Measurements from ENCODE around the gene ZYX. TPM values are rescaled to one million over a fixed set of nuclear protein-coding genes. Genes with fewer than 3 reads are reported as not detected.

Gene ZYX
- polyA plus RNA-seq, 2 of the 4 experiments (the other 2 are of a cell fraction), result 13.3 to 109 TPM

- 58% methylated on average over 4 of the region's 4 CpGs for WGBS (ENCODE audit: missing lambda C conversion rate)
- H3K4me2 ChIP-seq, result peak overlapping the region; percentile 0; the same call in 1 of the 3 replicates
- peak; percentile 65 to 72; a peak in 4 of 6 replicates for ATAC-seq
- FAIRE-seq, result no peak
- DNase-seq (ENCODE audit: low read depth in 1 of 2, low spot score in 1 of 2), result peak in 1 of 2 experiments; percentile 58
- H3K9me3 ChIP-seq, result no peaks in the 10 kb centered on the region
- CTCF ChIA-PET, result interaction anchor here (3.6 to 4.8 kb wide), 2 partner anchors 12 kb away, joined by 18 to 30 read pairs; no protein-coding TSS in a partner anchor
- H3K4me1 ChIP-seq, result peaks cover 22% of the 10 kb centered on the region
- TF ChIP-seq POLR2A (IDR thresholded peaks at IDR 0.05; ENCODE audit: low read length) (no peak), ELK1 (IDR thresholded peaks at IDR 0.05; ENCODE audit: low read depth, low read length) (no peak), HDAC2 (IDR thresholded peaks at IDR 0.05) (no peak)
- H3K4me3 ChIP-seq, result no peak overlapping the region
- H3K27ac ChIP-seq, result no peak overlapping the region
- POLR2A ChIA-PET, result interaction anchor here (2.6 kb wide), 1 partner anchor 12 kb away, joined by 11 read pairs; no protein-coding TSS in a partner anchor
Observed at GRCh38 chr7:143367972-143368371, 13.2 kb upstream of the ZYX start.

- ATAC-seq (peak in 1 of 2 experiments; percentile 19; a peak in 2 of 6 replicates), FAIRE-seq (no peak), DNase-seq (ENCODE audit: low read depth in 1 of 2, low spot score in 1 of 2) (no peak)
- no peak overlapping the region for H3K4me3 ChIP-seq
- WGBS (ENCODE audit: missing lambda C conversion rate), result 81% methylated on average over 1 of the region's 1 CpG
- H3K27ac ChIP-seq, result no peak overlapping the region; a peak in 1 of 6 replicates
- POLR2A ChIA-PET, result interaction anchor here (2.6 kb wide), 1 partner anchor 12 kb away, joined by 11 read pairs; no protein-coding TSS in a partner anchor
- peak overlapping the region; percentile 0; the same call in 1 of the 3 replicates for H3K4me2 ChIP-seq
- no peaks in the 10 kb centered on the region for H3K9me3 ChIP-seq
- H3K4me1 ChIP-seq, result peaks cover 22% of the 10 kb centered on the region
- TF ChIP-seq ELK1 (IDR thresholded peaks at IDR 0.05; ENCODE audit: low read depth, low read length), result no peak
- TF ChIP-seq MYC (IDR thresholded peaks at IDR 0.05; ENCODE audit: borderline replicate concordance, low read length), result no peak
- no peak for TF ChIP-seq FOSB (CRISPR knock-in tag; IDR thresholded peaks at IDR 0.05)
- TF ChIP-seq RFX5 (IDR thresholded peaks at IDR 0.05), result no peak
- no peak for TF ChIP-seq ZNF302 (CRISPR knock-in tag; IDR thresholded peaks at IDR 0.05)
- TF ChIP-seq CHD2 (IDR thresholded peaks at IDR 0.05; ENCODE audit: low read length, partially characterized antibody), result no peak
- no peak for TF ChIP-seq MAX (IDR thresholded peaks at IDR 0.05)
- no peak for TF ChIP-seq ESRRA (IDR thresholded peaks at IDR 0.05; ENCODE audit: borderline replicate concordance, low read length)
- no peak for TF ChIP-seq HDAC2 (IDR thresholded peaks at IDR 0.05)
- no peak for TF ChIP-seq CBX8 (IDR thresholded peaks at IDR 0.05)
- TF ChIP-seq MAFK (IDR thresholded peaks at IDR 0.05; ENCODE audit: partially characterized antibody), result no peak
- no peak for TF ChIP-seq TFCP2L1 (CRISPR knock-in tag; IDR thresholded peaks at IDR 0.05)
- TF ChIP-seq HOXB13 (CRISPR knock-in tag; IDR thresholded peaks at IDR 0.05; ENCODE audit: low read depth), result no peak
- TF ChIP-seq NPAS2 (CRISPR knock-in tag; IDR thresholded peaks at IDR 0.05; ENCODE audit: borderline replicate concordance), result no peak
- TF ChIP-seq JUN (IDR thresholded peaks at IDR 0.05), result no peak
- TF ChIP-seq PBX3 (IDR thresholded peaks at IDR 0.05), result no peak
- CTCF ChIA-PET, result interaction anchor here (2.2 to 4.8 kb wide), 2 partner anchors 12 to 22 kb away, joined by 9 to 30 read pairs; no protein-coding TSS in a partner anchor
Observed at GRCh38 chr7:143368387-143368786, 12.8 kb upstream of the ZYX start.

GRCh38 chr7:143369678-143370651 is 11.2 kb upstream of the ZYX start:
- Histone ChIP-seq H3K9me3 (no peaks in the 10 kb centered on the region), H3K4me1 (peaks cover 22% of the 10 kb centered on the region), H3K4me3 (no peak overlapping the region), H3K4me2 (no peak overlapping the region), H3K27ac (no peak overlapping the region)
- TF ChIP-seq JUNB (IDR thresholded peaks at IDR 0.05) (no peak), CTCF (IDR thresholded peaks at IDR 0.05) (no peak), POLR2AphosphoS2 (conservative IDR thresholded peaks at IDR 0.05; ENCODE audit: low read length) (no peak), RFX5 (IDR thresholded peaks at IDR 0.05) (no peak)
- ATAC-seq (no peak), DNase-seq (ENCODE audit: low read depth in 1 of 2, low spot score in 1 of 2) (no peak), FAIRE-seq (no peak)
- CTCF ChIA-PET, result interaction anchor here (0.8 to 4.8 kb wide), 6 partner anchors 10 to 129 kb away, joined by 3 to 30 read pairs (median 6); no protein-coding TSS in a partner anchor
- POLR2A ChIA-PET, result interaction anchor here (2.6 kb wide), 1 partner anchor 10 kb away, joined by 11 read pairs; no protein-coding TSS in a partner anchor
- 77% methylated on average over 12 of the region's 12 CpGs for WGBS (ENCODE audit: missing lambda C conversion rate)
